MM.1S (cell line): ENCODE data around the gene OR12D3.

ENCODE experiments used
- CTCF ChIP-seq: fragments of 300-600 bp; sonication (generic); IDR thresholded peaks from 2 replicates; pipeline ENCODE4 v1.5.1; 2016; ENCODE audit warnings: antibody characterized with exemption, low read length, mixed read lengths
- EZH2 ChIP-seq: fragments of 300-600 bp; sonication (generic); optimal IDR thresholded peaks from 2 replicates; pipeline ENCODE3; 2017; ENCODE audit warnings: low read depth, mild to moderate bottlenecking, antibody characterized with exemption, low read length, mixed read lengths

GRCh38 chr6:29375191-29375590 is at the start of gene OR12D3:
- TF ChIP-seq EZH2 = no peak
- TF ChIP-seq CTCF = no peak
